Tibial nerve (tissue), 4 donors: ENCODE results near the gene RAB3GAP2. TPM values are rescaled to one million over a fixed set of nuclear protein-coding genes. Genes with fewer than 3 reads are reported as not detected.
A peak's percentile ranks its signal among the peaks of the same experiment; 100 is the strongest.

Experiments
- DNase-seq, 2 donors: peaks; one replicate each; pipeline ENCODE4 v3.0.0-alpha.2; 2019; ENCODE audit warnings: low spot score in 2 of 2
- H3K27ac ChIP-seq, 4 donors: fragments of 200-600 bp; sonication (generic) in 3 of 4; one replicate each; pipeline ENCODE4 v1.5.1; 2017 to 2019; ENCODE audit warnings: mild to moderate bottlenecking in 1 of 4
- H3K27me3 ChIP-seq, 2 donors: fragments of 200-600 bp; sonication (generic) in 1 of 2; one replicate each; pipeline versions ENCODE4 v1.5.1 to v1.6.0; 2017 to 2019
- H3K36me3 ChIP-seq, 3 donors: fragments of 200-600 bp; sonication (generic); one replicate each; pipeline ENCODE4 v1.5.1; 2018 to 2019
- H3K4me1 ChIP-seq, 4 donors: fragments of 200-600 bp; sonication (generic) in 3 of 4; one replicate each; pipeline ENCODE4 v1.5.1; 2017 to 2019
- H3K4me3 ChIP-seq, 4 donors: fragments of 200-600 bp; sonication (generic) in 3 of 4; one replicate each; pipeline ENCODE4 v1.5.1; 2017 to 2019; ENCODE audit warnings: mild to moderate bottlenecking in 1 of 4, moderate library complexity in 1 of 4
- H3K9me3 ChIP-seq, 4 donors: fragments of 200-600 bp; sonication (generic) in 3 of 4; one replicate each; pipeline ENCODE4 v1.5.1; 2017 to 2019
- EP300 ChIP-seq, 2 donors: sonication (generic); formaldehyde crosslinking; IDR thresholded peaks; one replicate each; pipeline ENCODE4 v1.6.1; 2017; ENCODE audit warnings: antibody characterized with exemption in 2 of 2, mild to moderate bottlenecking in 1 of 2
- POLR2A ChIP-seq, 2 donors: fragments of 450-650 bp; IDR thresholded peaks; one replicate each; pipeline ENCODE4 v1.6.1; 2017; ENCODE audit warnings: antibody characterized with exemption in 2 of 2, mild to moderate bottlenecking in 2 of 2, moderate library complexity in 2 of 2
- WGBS, 2 donors: methylation state at CpG; one replicate each; pipeline ENCODE4 v1.1.5; 2018; 5-methylcytosine and 5-hydroxymethylcytosine counted together
- total RNA-seq, 4 donors: library from RNA; depleted of rRNA; stranded (reverse); fragments of >200 nt; gene quantifications; one replicate each; pipeline ENCODE4 v1.1.0, GENCODE V29; 2016
- TF ChIP-seq, protein P1 (sequence below), 5 experiments: fragments of 200-600 bp in 3 of 5; fragments of 450-650 bp in 2 of 5; sonication (generic) in 3 of 5; IDR thresholded peaks; one replicate each; pipeline ENCODE4 v1.5.1; 2016 to 2019; ENCODE audit warnings: antibody characterized with exemption in 5 of 5, mild to moderate bottlenecking in 3 of 5, moderate library complexity in 2 of 5

The RAB3GAP2 gene
- total RNA-seq, 4 donors from 2014 or later: 30.6 to 36.8 (median 31.2) TPM

DNA sequence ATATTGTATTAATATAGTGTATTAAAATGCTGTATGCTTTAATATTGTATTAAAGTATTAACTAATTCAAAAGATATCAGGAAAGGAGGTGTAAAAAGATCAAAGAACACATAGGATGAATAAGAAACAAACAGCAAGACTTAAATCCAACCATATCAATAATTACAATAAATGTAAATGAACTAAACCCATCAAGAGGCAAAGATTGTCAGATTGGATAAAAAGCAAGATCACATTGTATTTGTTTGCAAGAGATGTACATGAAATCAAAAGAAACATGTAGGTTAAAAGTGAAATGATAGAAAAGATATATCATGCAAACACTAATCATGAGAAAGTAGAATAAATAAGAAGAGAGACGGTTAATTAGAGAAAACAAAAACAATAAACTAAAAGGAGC is 34.1 kb upstream of the RAB3GAP2 start:
- Histone ChIP-seq H3K27ac (no peak overlapping the region), H3K4me1 (peaks cover 0 to 2% (median 0%) of the 10 kb centered on the region in 4 donors), H3K9me3 (peaks cover 0 to 6% (median 0%) of the 10 kb centered on the region in 4 donors), H3K36me3 (no peaks in the 10 kb centered on the region), H3K4me3 (no peak overlapping the region), H3K27me3 (no peaks in the 10 kb centered on the region)
- 98 to 100% methylated on average over 1 of the region's 1 CpG for WGBS, 2 donors
- DNase-seq: no peak
- TF ChIP-seq EP300 (IDR thresholded peaks at IDR 0.05): no peak
- TF ChIP-seq POLR2A (IDR thresholded peaks at IDR 0.05): no peak
- TF ChIP-seq, protein P1, sequence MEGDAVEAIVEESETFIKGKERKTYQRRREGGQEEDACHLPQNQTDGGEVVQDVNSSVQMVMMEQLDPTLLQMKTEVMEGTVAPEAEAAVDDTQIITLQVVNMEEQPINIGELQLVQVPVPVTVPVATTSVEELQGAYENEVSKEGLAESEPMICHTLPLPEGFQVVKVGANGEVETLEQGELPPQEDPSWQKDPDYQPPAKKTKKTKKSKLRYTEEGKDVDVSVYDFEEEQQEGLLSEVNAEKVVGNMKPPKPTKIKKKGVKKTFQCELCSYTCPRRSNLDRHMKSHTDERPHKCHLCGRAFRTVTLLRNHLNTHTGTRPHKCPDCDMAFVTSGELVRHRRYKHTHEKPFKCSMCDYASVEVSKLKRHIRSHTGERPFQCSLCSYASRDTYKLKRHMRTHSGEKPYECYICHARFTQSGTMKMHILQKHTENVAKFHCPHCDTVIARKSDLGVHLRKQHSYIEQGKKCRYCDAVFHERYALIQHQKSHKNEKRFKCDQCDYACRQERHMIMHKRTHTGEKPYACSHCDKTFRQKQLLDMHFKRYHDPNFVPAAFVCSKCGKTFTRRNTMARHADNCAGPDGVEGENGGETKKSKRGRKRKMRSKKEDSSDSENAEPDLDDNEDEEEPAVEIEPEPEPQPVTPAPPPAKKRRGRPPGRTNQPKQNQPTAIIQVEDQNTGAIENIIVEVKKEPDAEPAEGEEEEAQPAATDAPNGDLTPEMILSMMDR (IDR thresholded peaks at IDR 0.05): no peak

DNA sequence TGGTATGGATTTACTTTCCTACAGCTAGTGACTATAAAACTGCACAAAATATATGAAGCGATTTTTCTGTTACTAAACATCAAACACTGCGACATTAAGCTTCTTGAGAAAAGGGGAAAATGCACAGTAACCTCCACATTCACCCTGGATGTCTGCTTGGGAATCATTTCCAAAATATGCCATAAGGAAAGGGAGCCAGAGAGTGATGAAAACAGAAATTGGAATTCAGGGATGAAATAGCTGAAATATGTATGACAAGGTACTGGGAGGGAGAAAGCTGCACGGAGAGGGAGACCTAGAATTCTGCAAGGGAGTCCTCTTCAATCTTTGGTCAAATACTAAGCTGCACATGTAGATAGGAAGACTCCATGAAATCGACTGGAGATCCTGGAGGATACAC is 31.6 kb upstream of the RAB3GAP2 start:
- 88 to 93% methylated on average over 4 of the region's 4 CpGs for WGBS, 2 donors
- DNase-seq: no peak
- Histone ChIP-seq H3K4me1 (peaks cover 0 to 19% (median 0%) of the 10 kb centered on the region in 4 donors), H3K9me3 (peaks cover 0 to 6% (median 0%) of the 10 kb centered on the region in 4 donors), H3K27ac (no peak overlapping the region), H3K4me3 (no peak overlapping the region), H3K36me3 (no peaks in the 10 kb centered on the region), H3K27me3 (no peaks in the 10 kb centered on the region)
- TF ChIP-seq EP300 (IDR thresholded peaks at IDR 0.05) (no peak), POLR2A (IDR thresholded peaks at IDR 0.05) (no peak)
- TF ChIP-seq, protein P1 (IDR thresholded peaks at IDR 0.05): no peak

DNA sequence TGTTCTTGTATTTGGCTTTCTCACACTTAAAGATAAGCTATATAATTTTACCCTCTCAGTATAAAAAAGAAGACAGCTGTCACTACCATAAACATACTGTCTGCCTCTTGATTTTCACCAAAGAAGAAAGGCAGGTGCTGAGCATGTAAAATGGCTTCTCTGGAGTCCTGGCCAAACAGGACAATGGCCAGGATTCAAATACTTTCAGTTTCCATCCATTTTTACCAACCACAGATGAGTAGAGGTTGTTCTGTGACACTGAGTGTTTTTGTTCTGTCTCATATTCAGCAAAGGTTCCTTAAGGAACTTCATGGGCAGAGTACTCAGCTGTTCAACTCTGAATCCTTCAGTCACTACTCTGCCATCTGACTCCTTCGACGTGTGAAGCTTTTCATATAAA is 29.4 kb upstream of the RAB3GAP2 start:
- peak overlapping the region in 1 of 4 donors; percentile 84 for H3K27ac ChIP-seq
- no peak overlapping the region for H3K4me3 ChIP-seq
- H3K4me1 ChIP-seq: peaks cover 0 to 19% (median 0%) of the 10 kb centered on the region in 4 donors
- WGBS, 2 donors: 44 to 46% methylated on average over 2 of the region's 2 CpGs
- no peaks in the 10 kb centered on the region for H3K36me3 ChIP-seq
- no peak for TF ChIP-seq POLR2A (IDR thresholded peaks at IDR 0.05)
- no peak for TF ChIP-seq EP300 (IDR thresholded peaks at IDR 0.05)
- TF ChIP-seq, protein P1 (IDR thresholded peaks at IDR 0.05): no peak
- no peaks in the 10 kb centered on the region for H3K27me3 ChIP-seq
- H3K9me3 ChIP-seq: peaks cover 0 to 6% (median 0%) of the 10 kb centered on the region in 4 donors
- DNase-seq: no peak

DNA sequence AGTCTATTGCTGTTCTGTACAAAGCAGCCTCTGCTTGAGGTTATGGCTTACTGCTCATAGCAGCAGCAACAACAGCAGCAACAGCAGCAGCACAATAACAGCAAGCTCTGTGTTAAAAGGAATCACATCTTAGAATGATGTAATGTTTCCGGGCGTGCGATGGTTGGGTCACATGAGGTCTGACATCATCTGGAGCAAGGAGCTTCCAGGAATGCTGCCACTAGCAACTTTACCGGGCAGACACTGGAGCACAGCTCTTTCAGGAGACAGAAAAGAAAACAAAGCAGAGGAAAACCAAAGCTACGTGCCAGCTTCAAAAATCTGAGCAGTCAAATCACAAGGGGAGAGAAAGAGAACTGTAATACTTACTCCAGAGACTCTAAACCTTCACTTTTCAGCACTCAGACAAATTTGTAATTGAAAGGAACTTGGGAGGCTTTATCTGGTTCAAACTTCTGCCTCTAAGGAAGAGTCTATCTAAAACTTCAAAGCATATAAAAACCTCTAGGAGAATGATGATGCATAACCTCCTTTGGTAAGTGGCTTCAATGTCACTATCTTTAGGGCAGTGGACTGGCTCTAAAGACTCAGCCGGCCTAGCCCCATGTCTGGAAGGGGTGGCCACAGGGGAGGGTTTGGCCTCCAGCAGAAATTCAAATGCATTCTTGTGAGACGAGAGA is 28.3 kb upstream of the RAB3GAP2 start:
- TF ChIP-seq POLR2A (IDR thresholded peaks at IDR 0.05) (peak; percentile 17 to 44), EP300 (IDR thresholded peaks at IDR 0.05) (peak; percentile 81 to 91)
- TF ChIP-seq, protein P1 (IDR thresholded peaks at IDR 0.05): no peak
- Histone ChIP-seq H3K27ac (peak overlapping the region; percentile 21 to 84 (median 67)), H3K4me3 (peak overlapping the region in 1 of 4 donors; percentile 2), H3K4me1 (peaks cover 0 to 19% (median 0%) of the 10 kb centered on the region in 4 donors), H3K27me3 (no peaks in the 10 kb centered on the region), H3K9me3 (peaks cover 0 to 6% (median 0%) of the 10 kb centered on the region in 4 donors), H3K36me3 (no peaks in the 10 kb centered on the region)
- peak; percentile 59 to 85 for DNase-seq
- 11 to 14% methylated on average over 7 of the region's 7 CpGs for WGBS, 2 donors

DNA sequence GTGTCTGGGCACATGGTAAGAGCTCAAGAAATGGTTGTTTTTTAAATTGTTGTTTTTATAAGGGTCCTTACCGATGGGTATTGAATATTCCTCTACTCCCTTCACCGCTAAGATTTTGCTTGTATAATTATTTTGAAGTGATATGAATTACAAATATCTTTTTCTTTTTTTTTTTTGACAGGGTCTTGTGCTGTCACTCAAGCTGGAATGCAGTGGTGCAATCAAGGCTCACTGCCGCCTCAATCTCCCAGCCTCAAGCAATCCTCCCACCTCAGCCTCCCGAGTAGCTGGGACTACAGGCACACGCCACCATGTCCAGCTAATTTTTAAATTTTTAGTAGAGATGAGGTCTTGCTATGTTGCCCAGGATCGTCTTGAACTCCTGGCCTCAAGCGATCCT is 27.1 kb upstream of the RAB3GAP2 start:
- no peak for TF ChIP-seq POLR2A (IDR thresholded peaks at IDR 0.05)
- TF ChIP-seq, protein P1 (IDR thresholded peaks at IDR 0.05): no peak
- TF ChIP-seq EP300 (IDR thresholded peaks at IDR 0.05): no peak
- no peaks in the 10 kb centered on the region for H3K36me3 ChIP-seq
- H3K27me3 ChIP-seq: no peaks in the 10 kb centered on the region
- H3K9me3 ChIP-seq: no peaks in the 10 kb centered on the region
- peak overlapping the region in 1 of 4 donors; percentile 84 for H3K27ac ChIP-seq
- DNase-seq: no peak
- 95 to 98% methylated on average over 7 of the region's 7 CpGs for WGBS, 2 donors
- peaks cover 0 to 22% (median 0%) of the 10 kb centered on the region in 4 donors for H3K4me1 ChIP-seq
- H3K4me3 ChIP-seq: no peak overlapping the region
